Choroid plexus epithelial cell (primary cell): ENCODE results near the gene CDH13.

Experiments
- DNase-seq: peaks from one replicate; pipeline ENCODE4 v3.0.0-alpha.2; 2010; ENCODE audit warnings: low read depth
- H3K4me3 ChIP-seq: 2 replicates; pipeline ENCODE4 v1.5.1; 2011; ENCODE audit warnings: low read depth, mild to moderate bottlenecking, control low read depth, low read length, moderate library complexity
- TF ChIP-seq, protein P1 (sequence below): conservative IDR thresholded peaks from 2 replicates; pipeline ENCODE4 v1.5.1; 2011; ENCODE audit warnings: low read depth, mild to moderate bottlenecking, control low read depth, inconsistent platforms, low read length, moderate library complexity

CDH13 gene

GRCh38 chr16:83681381-83681956, 1054.7 kb downstream of the CDH13 start:
- TF ChIP-seq, protein P1, sequence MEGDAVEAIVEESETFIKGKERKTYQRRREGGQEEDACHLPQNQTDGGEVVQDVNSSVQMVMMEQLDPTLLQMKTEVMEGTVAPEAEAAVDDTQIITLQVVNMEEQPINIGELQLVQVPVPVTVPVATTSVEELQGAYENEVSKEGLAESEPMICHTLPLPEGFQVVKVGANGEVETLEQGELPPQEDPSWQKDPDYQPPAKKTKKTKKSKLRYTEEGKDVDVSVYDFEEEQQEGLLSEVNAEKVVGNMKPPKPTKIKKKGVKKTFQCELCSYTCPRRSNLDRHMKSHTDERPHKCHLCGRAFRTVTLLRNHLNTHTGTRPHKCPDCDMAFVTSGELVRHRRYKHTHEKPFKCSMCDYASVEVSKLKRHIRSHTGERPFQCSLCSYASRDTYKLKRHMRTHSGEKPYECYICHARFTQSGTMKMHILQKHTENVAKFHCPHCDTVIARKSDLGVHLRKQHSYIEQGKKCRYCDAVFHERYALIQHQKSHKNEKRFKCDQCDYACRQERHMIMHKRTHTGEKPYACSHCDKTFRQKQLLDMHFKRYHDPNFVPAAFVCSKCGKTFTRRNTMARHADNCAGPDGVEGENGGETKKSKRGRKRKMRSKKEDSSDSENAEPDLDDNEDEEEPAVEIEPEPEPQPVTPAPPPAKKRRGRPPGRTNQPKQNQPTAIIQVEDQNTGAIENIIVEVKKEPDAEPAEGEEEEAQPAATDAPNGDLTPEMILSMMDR: no peak
- DNase-seq: no peak

DNA sequence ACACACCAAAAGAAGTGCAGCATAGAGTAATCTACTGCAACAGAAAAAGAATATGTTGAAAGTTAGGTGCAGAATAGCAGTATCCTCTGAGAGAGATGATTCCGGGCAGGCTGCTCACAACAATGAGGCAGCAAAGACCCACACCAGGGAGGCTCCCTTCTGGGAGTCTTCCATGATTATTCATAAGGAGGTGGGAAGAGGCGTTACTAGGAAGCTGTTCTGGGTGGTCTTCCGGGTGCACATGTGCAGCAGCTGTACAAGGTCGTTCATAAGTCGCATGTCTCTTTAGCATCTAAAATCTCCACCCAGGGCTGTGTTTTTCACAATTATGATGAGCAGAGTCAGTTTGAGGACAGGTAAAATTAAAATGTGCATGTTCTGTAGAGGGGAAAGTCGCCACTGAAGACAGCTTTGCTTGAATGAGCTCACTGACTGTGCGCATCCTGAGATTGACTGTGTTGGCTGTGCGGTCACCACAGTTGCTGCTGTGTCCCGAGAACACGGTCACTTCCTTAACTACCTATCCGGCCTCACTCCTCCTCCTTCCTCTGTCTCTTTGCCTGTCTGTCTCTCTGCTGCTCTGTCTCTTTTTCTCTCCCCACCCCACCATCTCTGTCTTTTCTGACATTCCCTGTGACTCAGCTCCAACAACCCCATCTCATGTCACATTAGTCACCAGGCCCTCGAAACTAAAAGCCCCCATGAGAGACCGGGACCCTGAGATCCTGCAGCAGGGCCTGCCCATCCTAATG, 1055.5 kb downstream of the CDH13 start:
- TF ChIP-seq, protein P1: no peak
- DNase-seq: no peak
- no peak overlapping the region for H3K4me3 ChIP-seq

More at GRCh38 chr16:83681381-83681956, 1054.7 kb downstream of the CDH13 start:
- H3K4me3 ChIP-seq: no peak overlapping the region

DNA sequence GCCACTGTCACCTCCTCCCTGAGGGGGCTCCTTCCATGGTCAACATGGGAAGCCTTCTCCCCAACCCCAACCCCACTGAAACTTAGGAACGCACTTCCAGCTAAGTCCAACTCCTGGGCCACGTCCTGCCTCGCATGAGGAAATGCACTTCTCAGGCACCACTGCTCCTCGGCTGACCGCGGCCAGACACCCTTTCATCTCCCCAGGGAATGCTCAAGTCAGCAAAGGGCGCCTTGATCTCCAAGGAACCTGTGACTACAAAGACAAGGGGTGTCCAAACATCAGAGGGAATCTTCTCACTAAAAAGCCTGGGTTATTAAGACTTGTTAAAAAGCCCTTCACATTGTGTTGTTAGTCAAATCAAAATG, 1056.1 kb downstream of the CDH13 start:
- H3K4me3 ChIP-seq: no peak overlapping the region
- TF ChIP-seq, protein P1: no peak
- no peak for DNase-seq

GRCh38 chr16:83685615-83686165, 1058.9 kb downstream of the CDH13 start:
- TF ChIP-seq, protein P1: no peak
- H3K4me3 ChIP-seq: no peak overlapping the region
- no peak for DNase-seq

DNA sequence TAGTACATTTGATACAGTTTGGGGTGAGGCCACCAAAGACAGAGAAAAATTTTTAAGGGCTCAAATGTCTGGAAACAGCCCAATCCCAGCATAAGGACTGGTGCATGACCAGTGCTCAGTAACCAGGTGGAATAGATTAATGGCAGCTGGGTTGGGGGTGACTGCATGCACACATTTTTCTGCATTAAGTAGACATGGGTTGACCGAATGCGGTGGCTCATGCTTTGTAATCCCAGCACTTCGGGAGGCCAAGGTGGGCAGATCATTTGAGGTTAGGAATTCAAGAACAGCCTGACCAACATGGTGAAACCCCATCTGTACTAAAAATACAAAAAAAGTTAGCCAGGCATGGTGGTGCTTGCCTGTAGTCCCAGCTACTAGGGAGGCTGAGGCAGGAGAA, 1060.0 kb downstream of the CDH13 start:
- no peak for DNase-seq
- TF ChIP-seq, protein P1: no peak
- H3K4me3 ChIP-seq: no peak overlapping the region

DNA sequence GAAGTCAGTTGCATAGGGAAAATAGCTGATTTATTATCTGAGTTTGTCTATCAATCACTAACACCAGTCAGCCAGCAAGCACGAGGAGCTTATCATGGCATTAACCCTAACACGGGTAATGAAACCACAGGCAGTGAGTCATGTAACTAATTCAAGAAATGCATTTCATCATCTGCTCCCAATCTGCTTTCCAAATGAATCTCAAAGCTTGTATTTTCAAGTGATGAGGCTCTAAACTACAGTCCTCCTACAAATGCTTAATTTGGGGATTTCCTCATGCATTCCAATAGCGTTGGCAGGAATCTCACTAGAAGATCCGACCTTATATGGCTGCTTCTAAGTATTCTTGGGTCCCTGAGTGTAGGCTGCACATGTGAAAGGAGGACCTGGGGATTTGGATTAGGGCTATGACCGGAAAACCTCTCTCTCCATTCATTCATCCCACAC, 1062.6 kb downstream of the CDH13 start:
- DNase-seq: peak; percentile 94
- TF ChIP-seq, protein P1: no peak

More for the DNA sequence above, 1062.6 kb downstream of the CDH13 start:
- H3K4me3 ChIP-seq: no peak overlapping the region
